Fibroblast of mammary gland (primary cell): ENCODE measurements around the gene LETM1.

Source experiments
- DNase-seq: peaks from one replicate; pipeline ENCODE4 v3.0.0-alpha.2; 2010; ENCODE audit warnings: low read depth
- H3K4me3 ChIP-seq: 2 replicates; pipeline ENCODE4 v1.5.1; 2011; ENCODE audit warnings: low read depth, mild to moderate bottlenecking, low read length, moderate library complexity; ENCODE audit not compliant: control insufficient read depth
- TF ChIP-seq, protein P1 (sequence below): conservative IDR thresholded peaks from 2 replicates; pipeline ENCODE4 v1.5.1; 2011; ENCODE audit warnings: low read depth, low read length, inconsistent platforms; ENCODE audit not compliant: control insufficient read depth, insufficient read depth

LETM1 gene

DNA sequence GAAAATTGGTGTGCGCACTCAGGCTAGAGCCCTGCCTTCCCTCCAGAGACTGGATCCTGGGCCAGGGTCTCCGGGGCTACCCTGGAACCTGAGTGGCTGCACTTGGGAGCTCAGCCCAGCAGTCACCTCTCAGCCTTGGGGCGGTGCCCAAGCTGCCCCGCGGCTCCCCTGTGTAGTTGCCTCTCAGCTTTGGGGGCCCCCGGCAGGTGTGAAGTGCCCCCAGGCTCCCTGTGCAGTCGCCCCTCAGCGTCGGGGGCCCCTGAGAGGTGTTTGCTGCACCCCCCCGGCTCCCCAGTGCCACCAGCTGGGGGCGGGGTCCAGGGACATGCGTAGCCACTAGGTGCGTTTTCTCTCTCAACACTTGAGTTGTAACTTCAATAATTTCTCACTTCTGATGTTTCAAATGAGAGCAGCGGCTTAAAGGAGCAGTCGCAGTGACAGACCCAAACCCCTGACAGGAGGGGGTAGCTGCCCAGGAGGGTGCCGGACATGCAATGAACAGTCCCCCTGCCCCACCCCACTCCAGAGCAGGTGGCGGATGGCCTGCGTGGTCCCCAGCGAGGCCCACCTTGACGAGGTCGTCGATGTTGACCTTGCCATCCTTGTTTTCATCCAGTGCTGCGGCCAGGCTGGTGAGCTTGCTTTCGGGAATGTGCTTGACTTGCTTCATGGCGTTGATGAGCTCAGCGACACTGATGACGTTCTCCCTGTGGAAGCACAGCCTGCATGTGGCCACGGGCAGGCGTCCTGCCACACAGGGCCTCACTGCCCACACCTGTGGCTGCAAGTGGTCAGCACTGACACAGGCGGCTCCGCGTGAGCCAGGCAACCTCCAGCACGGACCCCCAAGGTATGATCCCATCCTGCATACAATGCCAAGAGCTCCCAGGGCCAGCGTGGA lies 40.6 kb downstream of the LETM1 start:
- no peak overlapping the region for H3K4me3 ChIP-seq
- DNase-seq: no peak
- TF ChIP-seq, protein P1, sequence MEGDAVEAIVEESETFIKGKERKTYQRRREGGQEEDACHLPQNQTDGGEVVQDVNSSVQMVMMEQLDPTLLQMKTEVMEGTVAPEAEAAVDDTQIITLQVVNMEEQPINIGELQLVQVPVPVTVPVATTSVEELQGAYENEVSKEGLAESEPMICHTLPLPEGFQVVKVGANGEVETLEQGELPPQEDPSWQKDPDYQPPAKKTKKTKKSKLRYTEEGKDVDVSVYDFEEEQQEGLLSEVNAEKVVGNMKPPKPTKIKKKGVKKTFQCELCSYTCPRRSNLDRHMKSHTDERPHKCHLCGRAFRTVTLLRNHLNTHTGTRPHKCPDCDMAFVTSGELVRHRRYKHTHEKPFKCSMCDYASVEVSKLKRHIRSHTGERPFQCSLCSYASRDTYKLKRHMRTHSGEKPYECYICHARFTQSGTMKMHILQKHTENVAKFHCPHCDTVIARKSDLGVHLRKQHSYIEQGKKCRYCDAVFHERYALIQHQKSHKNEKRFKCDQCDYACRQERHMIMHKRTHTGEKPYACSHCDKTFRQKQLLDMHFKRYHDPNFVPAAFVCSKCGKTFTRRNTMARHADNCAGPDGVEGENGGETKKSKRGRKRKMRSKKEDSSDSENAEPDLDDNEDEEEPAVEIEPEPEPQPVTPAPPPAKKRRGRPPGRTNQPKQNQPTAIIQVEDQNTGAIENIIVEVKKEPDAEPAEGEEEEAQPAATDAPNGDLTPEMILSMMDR: no peak

DNA sequence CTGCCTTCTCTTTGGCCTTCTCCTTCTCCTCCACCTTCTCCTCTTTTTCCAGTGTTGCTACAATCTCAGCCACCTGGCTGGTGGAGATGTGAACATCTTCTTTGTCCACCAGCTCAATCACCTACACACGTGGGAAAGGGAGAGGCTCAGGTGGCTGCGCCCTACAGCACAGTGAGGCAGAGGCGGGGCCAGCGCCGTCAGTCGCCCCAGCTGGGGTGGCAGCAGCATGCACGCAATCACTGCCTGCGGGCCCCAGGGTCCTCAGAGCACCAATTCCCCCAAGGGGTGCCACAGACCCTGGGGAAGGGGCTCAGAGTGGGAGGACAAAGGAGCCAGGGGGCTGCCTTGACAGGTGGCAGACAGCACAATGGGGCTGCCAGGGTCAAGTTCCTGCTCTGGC lies 41.5 kb downstream of the LETM1 start:
- DNase-seq: no peak
- H3K4me3 ChIP-seq: no peak overlapping the region
- TF ChIP-seq, protein P1: no peak

DNA sequence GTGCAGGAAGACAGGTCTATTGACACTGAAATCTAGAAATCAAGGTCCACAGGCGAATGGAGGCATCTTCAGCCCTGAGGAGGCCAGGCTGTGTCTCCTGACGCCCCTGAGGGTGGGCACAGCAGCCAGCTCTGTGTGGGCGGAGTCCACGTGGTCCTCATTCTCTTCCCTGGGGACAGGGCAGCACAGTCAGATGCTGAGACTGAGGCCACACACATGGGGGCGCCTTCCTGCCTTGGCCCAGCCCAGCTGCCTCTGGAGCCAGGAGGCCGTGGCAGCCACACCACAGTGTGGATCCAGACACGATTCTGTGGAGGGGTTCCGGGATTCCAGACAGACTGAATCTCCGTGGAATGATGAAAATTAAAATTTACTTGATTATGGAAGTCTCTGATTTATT lies 42.0 kb downstream of the LETM1 start:
- peak; percentile 15 for DNase-seq
- H3K4me3 ChIP-seq: no peak overlapping the region
- TF ChIP-seq, protein P1: no peak

DNA sequence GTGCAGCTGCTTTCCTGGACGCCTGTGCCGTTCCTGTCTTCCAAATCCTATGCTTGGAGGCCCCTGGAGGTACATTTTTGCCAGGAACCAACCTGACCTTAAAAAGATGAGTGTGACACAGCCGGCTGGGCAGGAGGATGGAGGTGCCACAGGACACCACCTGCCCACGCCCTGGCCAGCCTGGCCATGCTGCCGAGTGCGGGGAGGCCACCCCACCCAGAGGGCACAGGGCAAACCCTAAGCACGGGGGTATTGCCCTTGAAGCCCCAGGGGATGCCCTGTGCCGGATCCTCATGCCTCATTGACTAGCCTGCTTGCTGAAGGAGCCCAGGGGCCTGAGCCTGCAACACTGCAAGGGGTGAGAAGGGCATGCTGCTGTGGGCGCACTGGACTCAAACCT lies 42.7 kb downstream of the LETM1 start:
- TF ChIP-seq, protein P1: no peak
- H3K4me3 ChIP-seq: no peak overlapping the region
- DNase-seq: no peak

DNA sequence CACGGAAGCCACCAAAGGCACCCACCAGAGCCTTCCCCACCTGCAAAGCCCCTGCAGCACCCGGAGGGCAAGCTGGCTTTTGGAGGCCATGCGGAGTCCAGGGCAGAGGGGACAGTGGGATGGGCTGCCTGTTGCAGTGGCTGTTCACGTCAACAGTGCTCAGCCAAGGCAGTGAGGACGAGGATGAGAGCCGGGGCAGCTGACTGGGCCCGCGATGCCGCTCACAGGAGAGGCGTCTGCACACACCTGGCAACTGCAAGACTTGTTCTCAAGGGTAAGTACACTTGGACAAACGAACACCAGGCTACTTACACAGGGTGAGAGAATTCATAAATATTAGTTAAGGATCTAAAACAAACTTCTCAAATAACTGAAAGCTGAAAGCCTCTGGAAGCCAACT lies 43.2 kb downstream of the LETM1 start:
- H3K4me3 ChIP-seq: no peak overlapping the region

DNA sequence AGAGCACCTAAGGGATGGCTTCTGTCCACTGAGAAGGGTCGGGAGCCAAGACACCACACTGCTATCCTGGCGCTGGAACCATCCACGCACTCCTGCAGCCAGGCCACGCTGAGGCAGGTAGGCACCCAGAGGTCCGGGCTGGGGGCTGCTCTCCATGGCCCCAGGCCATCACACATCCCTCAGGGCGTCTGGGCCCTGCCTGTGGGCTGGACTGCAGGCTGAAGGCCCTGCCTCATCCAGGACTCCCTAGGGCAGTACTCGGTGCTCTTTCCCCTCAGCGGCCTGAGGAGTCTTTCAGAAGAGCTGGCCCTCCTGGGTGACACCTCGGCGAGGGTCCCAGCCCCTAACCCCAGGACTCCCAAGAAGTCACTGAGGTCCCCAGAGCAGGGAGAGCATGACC lies 45.2 kb downstream of the LETM1 start:
- TF ChIP-seq, protein P1: no peak

More for the DNA sequence above, 43.2 kb downstream of the LETM1 start:
- TF ChIP-seq, protein P1: no peak
- DNase-seq: no peak

More for the DNA sequence above, 45.2 kb downstream of the LETM1 start:
- no peak for DNase-seq
- H3K4me3 ChIP-seq: no peak overlapping the region
